Islet precursor cell (in vitro differentiated cells): Measurements from ENCODE around the gene MYH13.
A peak's percentile ranks its signal among the peaks of the same experiment; 100 is the strongest.

Experiments
- DNase-seq: peaks from one replicate; pipeline ENCODE4 v3.0.0-alpha.2; 2018

MYH13 gene

DNA sequence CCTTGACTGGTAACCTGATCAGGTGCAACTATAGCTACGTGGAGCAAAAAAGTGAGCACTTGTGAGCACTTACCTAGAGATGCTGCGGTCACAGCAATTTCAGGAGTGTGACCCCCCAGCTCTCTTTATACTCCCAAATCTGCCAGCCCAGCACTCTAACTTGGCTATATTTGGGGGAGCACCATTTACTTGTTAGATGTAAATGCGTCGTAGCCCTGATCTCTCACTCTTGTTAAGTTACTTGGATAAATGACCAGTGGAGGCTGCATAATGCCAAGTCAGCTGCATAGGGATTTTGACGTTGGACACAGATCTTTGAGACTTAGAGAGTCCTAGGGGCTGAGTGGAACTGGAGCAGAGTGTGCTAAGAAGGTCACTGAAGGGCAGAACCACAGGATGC, at the start of gene MYH13:
Gene MYH13 (minus strand): TSS at position 101 of the 400 bp plus-strand sequence. CDS start 8,476 bp downstream, outside the sequence.
- peak; percentile 32 for DNase-seq

DNA sequence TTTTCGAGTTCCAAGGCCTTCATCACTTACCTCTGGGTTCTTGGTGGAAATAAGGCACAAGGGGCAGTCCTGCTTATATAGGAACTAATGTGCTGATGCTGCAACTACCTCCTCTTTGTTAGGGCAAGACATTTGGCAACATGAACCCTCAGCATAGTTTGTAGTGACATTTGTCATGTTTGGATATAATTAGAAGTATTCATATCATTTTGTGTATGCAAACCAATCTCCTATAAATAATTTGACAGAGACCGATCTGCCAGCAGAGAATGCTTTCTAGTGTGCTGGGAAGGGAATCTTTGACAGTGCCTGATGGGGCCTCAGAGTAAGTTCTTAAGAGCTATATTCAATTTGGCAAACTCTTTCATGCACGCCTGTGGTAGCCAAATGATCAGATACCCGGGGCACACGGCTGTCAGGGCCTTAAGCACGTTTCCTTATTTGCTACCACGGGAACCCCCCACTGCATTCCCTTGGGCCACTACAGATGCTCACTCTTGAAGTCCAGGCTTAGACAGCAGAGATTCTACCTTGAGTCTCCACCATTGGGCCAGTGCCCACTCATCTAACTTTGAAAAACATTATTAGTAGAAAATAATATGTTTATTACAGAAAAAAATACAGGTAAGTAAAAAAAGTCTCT, 49.2 kb upstream of the MYH13 start, which contains the start of gene MYH8:
Gene MYH8 (minus strand): TSS at position 51 of the 643 bp plus-strand sequence. CDS start 1,723 bp downstream, outside the sequence.
- DNase-seq, result no peak

DNA sequence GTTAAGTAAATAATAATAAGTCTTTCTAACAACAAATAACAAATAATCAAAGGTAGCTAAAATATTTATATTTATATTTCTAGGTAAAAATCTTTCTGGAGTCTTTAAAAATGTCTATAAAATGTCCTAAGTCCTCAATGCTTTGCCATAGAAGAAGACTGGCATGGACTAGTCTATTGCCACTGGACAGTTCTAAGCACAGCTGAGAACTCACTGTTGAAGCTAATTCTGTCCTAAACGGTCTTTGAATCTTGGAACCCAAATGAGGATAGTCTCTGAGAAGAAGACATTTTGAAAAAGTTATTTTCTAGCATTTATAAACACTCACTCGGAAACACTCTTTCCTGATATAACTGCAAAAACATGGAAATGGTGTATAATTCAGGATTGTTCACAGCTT, 48.4 kb upstream of the MYH13 start:
- no peak for DNase-seq

DNA sequence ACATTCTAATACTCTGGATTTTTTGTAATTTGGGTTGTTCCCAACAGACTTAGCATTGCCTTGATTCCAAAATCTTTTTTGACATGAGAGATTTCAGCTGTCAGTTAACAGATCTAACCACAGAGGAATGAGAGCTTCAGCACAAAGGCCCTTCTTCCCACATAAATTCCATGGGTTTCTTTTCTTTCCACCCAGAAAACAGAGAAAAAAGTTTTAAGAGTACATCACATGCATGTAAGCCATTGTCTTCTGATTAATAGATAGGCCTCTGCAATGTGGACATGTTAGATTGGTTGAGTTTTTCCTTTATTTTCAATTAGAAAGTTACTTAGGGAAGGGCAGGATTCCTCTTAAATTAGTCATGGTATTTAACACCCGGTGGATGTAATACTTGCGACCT, 48.0 kb upstream of the MYH13 start:
- no peak for DNase-seq

DNA sequence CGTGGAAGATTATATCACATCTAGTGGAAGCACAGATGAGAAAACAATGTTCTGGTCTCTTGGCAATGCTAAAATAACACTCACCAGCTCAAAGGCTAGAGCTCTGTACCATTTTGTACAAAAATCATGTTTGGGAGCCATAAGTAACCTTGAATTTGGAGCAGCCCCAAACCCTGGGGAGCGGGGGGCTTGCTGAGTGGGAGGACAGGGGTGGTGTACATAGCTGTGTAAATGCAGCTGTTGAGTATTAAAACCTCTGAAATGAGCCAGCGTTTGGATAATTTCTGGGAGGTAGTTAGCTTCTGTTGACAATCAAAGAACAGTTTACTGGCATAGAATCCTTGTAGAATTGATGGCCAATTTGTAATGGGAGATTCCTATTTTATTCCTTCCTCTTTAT, 44.6 kb upstream of the MYH13 start:
- DNase-seq, result no peak

DNA sequence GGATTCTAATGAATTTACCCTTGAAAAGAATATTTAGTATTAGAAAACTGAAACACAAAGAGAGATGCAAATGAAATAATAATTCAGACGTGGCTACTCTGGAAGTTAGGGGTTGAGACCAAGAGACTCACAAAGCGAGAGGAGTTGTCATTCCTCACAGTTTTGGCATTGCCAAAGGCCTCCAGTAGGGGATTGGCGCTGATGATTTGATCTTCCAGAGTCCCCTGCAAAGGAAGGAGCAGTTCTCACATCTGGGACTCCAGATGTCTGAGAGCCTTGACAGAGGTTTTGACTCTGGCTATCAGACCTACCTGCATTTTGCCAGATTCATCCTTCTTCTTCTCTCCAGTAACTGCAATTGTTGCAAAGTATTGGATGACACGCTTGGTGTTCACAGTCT, 42.4 kb upstream of the MYH13 start:
- DNase-seq, result no peak

DNA sequence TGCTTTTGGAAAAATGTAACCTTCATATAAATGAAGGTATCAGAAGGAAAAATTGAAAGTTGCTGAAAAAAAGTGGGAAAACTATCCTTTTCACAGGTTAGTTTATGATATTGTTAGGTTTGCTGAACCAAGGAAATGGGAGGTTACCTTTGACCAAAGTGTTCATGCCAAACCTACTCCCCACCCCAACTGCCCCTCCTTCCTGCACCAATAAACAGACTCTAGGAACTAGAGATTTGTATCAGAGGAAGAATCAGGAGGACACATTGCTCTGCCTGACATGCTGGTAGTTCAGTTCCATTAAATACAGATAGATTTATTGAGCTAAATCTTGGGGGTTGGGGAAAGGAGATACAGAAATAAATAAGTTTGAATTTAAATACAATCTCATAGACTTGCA, 30.8 kb upstream of the MYH13 start:
- no peak for DNase-seq

DNA sequence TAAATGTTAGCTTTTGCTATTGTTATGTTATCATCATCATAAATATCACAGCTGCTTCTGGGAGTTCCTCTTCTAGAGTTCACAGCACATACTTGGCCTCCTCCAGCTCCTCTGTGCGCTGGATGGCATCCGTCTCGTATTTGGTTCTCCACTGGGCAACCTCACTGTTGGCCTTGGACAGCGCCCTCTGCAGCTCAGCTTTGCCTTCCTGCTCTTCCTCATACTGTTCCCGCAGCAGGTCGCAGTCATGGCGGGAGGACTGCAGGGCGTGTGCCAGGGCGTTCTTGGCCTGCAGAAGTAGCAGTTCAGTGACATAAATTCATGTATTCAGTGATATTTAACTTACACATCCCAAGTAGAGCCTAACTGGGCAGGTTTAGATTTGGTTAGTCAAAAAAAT, 25.5 kb upstream of the MYH13 start:
- peak; percentile 63 for DNase-seq

DNA sequence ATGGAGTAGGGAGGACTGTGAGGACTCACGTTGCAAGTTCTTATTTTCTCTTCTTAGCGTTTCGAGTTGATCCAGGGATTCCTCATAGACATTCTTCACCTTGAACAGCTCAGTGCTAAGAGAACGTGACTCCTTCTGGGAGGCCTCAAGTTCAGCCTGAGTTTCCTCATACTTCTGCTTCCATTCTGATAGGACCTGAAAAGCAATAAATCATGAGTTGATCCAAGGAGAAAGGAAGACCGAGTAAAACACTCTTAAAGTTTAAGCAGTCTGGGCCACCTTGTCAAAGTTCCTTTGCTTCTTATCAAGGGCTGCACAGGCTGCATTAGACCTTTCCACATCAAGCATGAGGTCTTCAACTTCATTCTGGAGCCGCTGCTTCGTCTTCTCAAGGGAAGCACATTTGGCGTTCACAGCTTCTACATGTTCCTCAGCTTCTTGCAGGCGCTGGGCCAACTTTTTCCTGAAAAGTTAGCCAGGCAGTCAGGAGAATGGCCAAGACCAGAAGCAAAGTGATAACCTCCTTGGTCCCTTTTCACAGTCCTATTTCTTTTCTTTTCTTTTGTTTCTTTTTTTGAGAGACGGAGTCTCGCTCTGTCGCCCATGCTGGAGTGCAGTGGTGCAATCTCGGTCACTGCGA, 23.8 kb upstream of the MYH13 start:
- DNase-seq, result no peak

DNA sequence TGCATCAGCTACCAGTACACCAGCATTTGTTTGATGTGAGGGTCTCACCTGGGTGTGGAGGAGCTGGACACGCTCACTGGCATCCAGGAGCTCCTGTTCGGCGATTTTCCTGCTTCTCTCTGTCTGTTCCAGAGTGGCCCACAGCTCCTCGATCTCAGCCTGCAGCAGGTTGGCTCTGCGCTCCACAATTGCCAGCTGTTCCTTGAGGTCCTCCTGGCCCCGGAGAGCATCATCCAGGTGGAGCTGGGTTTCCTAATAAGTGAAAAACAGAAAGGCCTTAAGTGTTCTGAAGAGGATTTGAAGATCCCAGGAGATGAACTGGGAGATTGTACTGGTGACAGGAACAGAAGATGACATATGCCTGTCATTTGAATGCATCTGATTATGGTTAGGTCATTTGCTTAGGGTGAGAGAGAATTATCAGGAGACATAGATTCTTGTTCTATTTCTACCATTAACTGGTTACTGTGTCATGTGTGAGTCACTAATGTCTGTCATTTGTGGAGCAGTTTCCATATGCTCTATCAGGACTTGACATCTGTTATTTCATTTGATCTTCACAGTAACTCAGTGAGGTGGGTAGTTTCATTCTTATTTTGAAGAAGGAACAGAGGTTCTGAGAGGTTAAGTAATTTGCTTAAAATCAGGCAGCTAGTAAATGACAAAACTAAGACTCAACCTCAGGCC, 21.5 kb upstream of the MYH13 start:
- DNase-seq, result no peak

DNA sequence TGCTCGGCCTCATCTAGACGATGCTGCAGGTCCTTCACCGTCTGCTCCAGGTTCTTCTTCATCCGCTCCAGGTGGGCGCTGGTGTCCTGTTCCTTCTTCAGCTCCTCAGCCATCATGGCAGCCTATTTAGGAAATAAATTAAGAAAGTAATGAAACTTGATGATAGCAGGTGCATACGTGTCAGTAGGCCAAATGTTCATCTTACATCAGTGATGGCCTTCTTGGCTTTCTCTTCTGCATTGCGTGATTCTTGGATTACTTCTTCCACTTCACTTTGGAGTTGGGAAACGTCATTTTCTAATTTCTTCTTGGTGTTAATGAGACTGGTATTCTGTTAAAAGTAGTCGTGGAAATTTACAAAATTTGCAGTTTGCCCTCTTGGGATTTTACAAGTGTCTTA, 20.1 kb upstream of the MYH13 start:
- no peak for DNase-seq

DNA sequence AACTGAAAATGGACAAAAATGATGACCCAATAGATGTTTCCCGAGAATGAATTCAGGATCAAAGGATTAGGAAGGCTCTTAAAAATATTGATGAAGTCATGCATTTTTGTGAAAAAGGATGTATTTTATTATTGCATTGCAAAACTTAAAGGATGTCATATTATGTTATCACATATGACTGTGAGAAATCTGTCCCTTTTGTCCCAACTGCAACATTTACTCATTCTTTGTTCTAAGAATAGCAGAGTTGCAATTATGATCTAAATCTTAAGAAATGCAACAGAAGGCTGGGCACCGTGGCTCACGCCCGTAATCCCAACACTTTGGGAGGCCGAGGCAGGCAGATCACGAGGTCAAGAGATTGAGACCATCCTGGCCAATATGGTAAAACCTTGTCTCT, 13.1 kb upstream of the MYH13 start:
- DNase-seq, result no peak

DNA sequence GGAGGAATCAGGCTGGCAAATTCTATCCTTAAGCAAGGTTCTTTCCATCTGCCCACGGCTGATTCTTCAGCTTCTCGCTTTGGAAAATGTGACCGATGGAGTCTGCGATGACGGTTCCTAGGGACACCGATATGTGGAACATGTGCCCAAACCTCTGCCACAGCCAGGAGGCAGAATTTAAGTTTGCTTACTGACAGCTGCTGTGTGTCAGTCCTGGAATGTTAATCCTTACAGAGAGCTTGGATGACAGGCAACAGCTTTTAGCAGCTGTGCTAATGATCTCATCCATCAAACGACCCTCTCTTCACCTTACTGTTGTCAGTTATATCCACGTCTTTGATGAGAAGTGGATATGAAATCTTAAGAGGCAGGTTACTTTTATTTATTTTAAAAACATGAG, 11.4 kb upstream of the MYH13 start:
- peak; percentile 74 for DNase-seq

DNA sequence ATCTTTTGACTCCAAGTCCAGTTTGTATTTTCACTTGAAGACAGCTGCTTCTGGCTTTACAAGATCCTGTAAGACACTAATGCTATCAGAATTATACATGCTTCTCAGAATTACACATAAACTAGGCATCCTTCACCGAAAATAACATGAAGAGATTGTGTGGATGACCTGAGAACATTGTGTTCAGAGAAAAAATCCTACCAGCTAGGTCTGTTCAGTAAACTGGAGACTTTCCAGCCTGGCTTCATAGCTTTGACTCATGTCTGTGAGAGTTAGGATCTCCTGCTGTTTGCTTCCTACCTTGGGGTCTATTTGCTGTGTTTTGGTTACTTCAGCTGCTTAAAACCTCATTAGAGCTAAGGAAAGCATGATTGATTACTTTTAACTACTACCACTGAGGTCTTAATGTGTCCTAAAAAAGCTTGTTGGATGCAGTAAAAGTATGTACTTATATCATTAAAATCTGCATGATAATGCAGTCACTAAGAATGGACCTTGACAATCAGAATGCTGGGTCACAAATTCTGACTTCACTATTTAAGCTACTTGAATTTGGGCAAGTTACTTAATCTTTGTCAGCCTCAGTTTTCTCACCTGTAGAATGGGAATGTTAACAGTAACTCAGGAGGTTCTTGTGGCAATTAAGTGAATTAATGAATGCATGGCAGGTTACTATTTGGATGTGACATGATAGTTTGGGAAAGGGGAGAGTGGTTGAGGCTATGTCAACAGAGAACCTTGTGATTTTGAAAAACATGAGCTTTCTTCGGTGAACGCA, 8.0 kb upstream of the MYH13 start:
- DNase-seq, result peak; percentile 45

DNA sequence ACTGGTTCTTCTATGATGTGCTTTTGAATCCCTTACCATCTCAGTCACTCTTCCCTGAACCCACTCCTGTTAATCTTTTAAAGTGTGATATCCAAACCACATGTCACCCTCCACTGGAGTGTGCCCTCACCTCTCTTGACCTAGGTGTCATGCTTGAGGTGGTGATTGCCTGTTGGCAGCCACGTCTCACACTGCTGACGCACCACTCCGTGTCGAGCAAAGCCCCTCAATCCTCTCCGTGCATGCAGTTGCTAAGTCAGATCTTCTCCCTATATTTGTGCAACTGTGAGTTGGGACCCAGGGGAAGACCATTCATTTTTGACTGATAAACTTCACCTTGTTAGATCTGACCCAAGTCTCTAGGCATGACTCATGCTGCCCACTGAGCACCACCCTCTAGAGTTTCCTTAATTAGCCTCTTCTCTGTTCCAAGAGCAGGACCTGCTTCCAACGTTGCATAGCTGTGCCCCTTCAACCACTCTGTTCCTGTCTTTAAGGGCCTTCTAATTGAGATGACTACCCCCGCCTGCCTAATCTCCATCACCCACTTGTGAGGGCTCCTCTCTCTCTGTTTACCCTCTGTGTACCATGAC, 2.7 kb downstream of the MYH13 start:
- DNase-seq, result peak; percentile 48

DNA sequence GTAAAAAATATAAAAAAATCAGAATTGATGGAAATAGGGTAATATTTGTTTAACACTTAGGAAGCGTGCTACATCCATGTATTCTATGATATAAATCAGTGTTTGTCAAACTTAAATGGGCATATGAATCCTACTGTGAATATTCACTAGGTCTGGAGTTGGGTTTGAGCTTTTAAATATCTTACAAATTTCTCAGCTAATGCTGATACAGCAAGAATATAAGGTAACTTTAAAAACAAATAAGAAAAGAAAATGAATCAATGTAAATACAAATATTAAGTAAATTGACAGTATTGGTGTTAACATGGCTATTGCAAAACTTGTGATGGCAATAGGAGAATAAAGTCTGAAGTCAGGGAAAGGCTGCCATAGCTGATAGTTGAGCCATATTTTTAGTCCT, 3.6 kb downstream of the MYH13 start:
- no peak for DNase-seq

DNA sequence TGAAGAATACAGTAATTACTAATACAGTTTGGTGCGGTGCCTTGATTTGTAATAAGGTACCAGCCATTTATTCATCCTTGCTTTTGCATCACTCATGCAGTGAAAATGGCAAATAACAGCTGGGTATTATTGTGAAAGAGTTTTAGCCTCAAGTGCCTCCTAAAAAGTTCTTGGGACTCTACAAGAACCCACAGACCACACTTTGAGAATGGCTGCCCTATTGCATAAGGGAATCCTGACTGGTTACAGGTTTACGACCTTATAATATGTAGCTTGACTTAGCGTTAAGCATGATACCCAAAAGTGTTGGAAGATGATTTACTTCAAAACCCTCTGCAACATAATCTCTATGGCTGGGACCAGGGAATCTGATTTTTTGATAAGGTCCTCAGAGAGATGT, 4.2 kb downstream of the MYH13 start:
- DNase-seq, result peak; percentile 0

DNA sequence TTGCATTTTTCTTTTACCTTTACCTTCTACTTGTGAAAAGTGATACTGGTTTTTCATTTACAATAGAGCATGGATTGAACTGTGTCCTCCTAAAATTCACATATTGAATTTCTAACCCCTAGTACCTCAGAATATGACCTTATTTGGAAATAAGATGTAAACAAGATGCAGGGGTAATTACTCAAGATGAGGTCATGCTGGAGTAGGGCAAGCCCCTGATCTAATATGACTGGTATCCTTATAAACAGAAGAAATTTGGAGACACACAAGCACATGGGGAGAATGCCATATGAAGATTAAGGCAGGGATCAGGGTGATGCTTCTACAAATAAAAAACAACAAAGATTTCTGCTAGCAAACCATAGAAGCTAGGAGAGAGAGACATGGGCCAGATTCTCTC, 12.2 kb downstream of the MYH13 start:
- DNase-seq, result no peak

DNA sequence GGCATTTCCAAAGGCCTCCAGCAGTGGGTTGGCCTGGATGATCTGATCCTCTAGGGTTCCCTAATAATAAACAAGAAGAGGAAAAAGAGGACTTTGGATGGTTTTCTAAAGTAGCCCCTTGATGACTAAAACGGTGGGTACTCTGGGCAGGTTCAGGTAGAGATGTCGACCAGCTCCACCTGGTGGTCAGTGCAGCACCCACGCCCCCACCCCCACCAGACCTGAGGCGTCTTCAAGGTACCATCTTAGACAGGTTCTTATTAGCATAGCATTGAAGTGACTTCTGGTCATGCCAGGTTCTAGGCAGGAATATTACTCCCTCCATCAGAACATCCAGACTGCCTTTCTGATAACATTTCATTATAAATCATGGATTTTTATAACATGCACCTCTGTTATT, 15.0 kb downstream of the MYH13 start:
- peak; percentile 79 for DNase-seq

DNA sequence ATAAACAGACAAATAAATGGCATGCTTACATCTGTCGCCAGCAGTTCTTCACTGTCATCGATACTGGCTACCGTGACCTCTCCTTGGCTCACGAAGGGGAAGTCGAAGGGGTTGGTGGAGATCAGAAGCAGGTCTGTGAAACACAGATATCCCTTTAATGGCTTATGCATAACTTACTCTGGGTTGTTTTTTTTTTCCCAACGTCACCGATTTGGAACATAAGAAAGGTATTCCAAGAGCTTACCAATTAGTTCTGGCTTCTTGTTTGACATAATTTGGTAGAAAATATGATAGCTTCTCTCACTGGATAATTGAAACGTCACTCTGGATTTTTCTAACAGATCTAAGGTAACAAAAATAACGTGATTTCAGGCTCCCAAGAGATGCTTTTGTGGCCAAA, 18.2 kb downstream of the MYH13 start:
- no peak for DNase-seq

DNA sequence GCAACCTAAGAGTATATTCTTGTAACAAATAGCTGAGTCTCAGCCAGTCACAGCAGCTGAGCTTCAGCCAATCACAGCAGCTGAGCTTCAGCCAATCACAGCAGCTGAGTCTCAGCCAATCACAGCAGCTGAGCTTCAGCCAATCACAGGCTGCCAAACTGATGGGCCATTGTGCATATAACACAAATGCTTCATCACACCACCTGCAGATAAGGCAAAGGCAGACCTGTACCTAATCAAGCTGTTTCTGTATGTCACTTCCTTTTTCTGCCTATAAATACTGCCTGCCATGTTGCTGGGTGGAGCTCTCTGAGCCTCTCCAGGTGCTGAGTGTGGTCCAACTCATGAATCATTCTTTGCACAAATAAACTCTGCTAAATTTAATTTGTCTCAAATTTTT, 19.9 kb downstream of the MYH13 start:
- DNase-seq, result no peak

DNA sequence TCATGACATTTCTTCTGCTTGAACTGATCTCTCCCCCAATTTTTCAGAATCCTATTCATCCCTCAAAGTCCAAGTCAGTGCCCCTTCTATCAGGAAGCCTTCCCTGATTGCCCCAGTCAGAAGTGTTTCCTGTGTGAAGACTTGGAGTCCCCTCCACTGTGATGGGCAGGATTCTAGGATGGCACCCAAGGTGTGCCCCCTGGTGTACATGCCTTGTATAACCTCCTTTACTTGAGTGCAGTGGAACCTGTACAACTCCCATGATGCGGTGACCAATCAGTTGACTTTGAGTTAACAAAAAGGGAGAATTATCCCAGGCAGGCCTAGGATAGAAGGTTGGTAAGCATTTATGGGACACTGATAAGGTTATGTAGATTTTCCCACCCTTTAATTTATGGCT, 23.4 kb downstream of the MYH13 start:
- DNase-seq, result peak; percentile 60

DNA sequence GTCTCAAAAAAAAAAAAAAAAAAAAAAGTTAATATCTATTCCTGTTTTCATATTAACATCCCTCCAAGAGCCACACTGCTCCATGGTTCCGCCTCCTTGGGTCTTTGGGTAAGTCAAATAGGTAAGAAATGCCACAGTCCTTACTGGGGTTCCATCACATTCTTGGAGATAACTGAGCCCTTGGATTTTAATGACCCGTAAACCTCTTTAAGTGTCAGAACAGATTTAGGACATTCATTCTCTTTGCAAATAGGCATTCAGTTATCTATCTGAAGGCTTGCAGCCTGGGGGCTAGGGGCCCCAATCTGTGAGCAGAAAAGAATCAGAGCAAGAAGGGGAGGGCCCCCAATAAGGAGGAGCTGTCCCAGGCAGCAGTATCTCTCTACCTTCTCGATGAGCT, 28.0 kb downstream of the MYH13 start:
- no peak for DNase-seq
